HG03139 (cell line): ENCODE measurements around the gene DDX42.

ENCODE experiments used
- ATAC-seq: cut with Tn5 transposase; IDR thresholded peaks from one replicate; pipeline ENCODE4 v1.9.1; 2021; ENCODE audit not compliant: unreplicated experiment

The DDX42 gene

DNA sequence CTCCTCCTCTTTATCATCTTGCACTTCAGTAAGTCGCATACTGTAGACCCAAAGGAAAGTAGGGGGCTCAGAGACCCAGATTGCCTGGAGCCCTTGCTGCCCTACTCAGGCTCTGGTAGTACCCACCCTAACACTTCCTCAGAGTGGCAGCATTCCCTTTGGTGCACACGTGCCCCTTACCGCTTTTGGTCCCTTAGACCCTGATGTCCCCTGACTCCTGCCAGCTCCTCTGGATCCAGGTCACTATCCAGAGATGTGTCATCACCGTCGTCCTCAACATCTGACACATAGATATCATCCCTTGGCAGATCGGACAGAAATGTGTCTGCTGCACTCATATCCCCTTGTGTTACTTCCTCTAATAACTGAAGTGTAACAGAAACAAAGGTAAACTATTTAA lies 47.8 kb downstream of the DDX42 start:
- ATAC-seq, result no peak

DNA sequence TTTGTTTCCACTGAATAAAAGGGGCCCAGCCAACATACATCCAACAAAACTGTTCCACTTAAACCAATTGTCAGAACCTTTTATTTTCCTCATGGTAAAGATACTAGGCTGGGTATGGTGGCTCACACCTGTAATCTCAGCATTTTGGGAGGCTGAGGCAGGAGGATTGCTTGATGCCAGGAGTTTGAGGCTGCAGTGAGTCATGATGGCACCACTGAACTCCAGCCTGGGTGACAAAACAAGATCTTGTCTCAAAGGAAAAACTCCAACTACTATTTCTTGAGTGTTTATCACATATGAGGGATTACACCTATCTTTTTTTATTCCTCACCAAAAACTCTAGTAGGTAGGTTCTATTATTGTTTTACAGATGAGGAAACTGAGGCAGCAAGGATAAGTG lies 48.6 kb downstream of the DDX42 start:
- no peak for ATAC-seq

DNA sequence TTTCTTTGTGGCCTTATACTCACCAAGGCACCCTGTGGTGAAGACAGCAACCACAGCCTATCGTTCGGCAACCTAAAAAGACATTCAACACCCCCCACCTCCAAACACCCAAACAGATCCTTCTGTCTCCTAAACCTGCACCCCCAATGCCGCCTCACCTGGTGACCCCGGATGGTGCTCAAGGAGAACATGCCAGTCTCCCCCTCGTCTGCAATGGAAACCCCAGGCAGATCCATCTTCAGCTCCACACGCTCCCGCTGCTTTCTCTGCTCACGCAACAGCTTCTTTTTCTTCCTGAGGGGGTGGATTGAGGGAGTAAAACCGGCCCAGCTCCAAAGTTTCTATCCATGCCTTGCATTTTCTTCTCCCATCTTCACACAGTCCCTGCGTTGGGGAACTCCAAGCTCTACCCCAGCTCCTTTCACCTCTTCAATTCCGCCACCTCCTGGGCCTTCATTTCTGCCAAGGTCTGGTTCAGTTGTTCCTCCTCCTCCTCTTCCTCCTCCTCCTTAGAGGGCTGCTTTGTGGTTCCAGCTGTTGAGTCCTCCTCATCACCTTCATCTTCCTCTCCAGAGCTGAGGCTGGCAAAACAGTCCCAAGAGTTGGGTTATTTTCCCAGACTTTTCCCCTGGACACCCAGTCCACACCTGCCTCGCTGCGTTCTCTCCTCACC lies 49.8 kb downstream of the DDX42 start:
- ATAC-seq, result no peak

DNA sequence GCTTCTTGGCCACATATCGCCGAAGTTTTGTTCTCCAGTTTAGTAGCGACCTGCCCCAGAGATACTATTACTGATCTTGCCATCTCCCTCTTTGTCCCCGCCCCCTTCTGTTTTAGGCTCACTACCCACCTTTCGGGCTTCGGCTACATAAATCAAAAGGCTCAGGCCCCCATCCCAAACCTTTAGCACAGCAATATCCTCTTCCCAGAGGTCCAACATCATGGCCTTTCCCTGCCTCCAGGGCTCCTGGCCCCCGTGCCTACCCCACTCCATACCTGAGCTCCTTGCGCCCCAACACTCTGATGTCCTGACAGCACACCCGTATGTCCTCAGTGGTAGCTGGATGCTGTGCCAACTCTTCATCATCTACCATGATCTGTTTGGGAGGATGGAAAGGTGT lies 50.4 kb downstream of the DDX42 start:
- ATAC-seq, result no peak

DNA sequence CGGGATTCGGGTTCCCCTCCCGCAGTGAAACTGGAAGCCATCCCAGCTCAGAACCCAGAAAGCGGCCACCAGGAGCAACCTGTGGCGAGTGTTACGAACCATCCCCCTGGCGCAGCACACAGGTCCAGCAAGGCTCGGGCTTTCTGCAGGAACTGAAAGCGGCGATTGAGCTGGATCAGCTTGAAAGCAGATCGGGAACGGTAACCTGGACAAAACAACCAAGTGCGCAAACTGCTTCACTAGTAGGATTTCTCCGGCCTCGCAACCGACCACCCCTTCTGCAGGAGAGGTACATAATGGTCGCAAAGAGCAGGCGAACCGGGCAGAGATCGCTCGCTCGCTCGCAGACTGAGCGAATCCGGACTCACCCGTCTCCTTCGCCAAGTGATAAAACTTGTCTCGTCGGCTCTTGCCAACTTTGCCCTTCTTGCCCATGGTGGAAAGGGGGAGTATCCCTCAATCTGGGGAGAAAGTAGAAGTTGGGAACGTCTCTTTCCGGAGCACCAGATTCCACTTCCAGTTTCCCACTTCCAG lies 52.6 kb downstream of the DDX42 start:
- ATAC-seq, result no peak

DNA sequence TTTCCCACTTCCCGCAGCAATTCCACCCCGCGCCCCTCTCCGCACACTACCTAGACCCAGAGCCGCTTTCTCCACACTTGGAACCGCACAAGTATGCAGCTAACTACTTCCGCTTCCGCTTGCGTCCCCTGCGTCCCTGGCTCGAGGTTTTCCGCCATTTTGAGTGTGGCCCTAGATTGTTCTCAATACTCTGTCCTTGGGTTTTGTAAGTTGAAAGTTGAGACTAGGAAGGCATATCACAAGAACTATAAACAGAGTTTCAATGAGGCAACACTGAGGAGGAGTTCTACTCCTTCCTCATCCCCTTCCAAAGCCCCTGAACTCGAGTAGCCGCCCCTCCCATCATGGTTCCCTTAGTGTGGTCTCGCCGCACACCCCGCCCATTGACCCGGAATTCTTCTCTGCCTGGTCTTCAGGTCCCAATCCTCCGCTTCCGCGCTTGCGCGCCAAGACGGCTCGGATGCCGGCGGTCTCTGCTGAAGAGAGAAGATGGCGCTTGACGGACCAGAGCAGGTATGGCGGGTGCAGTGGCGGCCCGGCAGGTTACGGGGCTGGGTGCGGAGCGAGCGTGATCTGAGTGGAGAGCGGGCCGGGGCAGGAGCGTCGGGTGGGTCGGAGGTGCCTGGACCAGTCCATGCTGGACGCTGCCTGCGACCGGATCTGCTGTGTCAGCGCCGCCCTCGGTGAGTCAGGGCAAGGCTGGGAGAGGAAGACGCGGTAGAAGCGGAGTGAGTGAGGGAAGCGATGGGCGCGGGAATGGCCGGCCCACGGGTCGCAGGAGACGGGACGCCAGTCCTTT lies 53.2 kb downstream of the DDX42 start, which contains the start of the genes FTSJ3 and PSMC5:
Gene FTSJ3, minus strand, starts transcription at position 662 of the 799 bp plus-strand sequence. CDS start 761 bp downstream, outside the sequence.
Gene PSMC5, plus strand, starts transcription at position 430 of the 799 bp plus-strand sequence. Its CDS starts 60 bp downstream, at position 490.
- peak; percentile 82 for ATAC-seq

DNA sequence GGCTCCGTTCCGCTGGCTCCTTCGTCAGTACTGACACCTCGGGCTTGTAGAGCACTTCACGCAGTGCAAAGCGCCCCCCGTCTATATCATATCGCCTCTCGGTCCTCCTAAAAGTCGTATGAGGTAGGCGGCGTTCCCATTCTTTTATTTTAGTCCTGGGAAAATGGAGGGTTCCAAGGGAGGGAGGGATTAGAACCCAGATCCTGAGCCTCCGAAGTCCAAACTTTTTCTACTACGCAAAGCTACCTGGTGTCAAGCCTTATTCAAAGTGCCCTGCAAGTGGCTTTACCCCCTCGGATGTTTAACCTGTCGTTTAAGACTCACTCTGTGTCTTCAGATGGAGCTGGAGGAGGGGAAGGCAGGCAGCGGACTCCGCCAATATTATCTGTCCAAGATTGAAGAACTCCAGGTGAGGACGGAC lies 53.8 kb downstream of the DDX42 start:
- ATAC-seq, result no peak

DNA sequence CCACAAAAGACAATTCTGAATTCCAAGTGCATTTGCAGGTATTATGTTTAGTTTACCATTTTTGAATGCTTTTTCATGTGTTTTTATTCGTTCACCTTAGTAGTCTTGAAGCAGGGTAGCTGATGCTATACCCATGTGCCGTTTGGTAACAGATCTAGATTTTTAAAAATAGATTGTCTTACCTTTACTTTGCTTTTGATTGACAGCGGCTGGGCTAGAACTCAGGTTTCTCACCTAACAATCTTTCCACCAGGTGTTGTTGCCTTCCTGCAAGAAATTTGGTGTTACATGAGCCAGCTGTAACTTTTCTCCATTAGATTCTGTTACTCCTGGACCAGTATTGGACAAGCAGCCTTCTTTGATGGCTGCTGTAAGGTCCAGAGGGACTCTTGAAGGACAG lies 55.0 kb downstream of the DDX42 start:
- no peak for ATAC-seq

DNA sequence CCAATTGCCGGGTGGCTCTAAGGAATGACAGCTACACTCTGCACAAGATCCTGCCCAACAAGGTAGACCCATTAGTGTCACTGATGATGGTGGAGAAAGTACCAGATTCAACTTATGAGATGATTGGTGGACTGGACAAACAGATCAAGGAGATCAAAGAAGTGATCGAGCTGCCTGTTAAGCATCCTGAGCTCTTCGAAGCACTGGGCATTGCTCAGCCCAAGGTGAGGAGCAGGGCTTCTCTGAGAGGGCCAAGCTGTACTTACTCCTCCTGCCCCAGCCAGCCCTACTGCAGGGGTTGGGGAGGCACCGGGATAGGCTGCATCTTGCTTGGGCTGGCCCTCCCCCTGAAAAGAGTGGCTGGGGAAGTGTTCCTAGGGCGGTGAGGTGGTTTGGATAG lies 56.3 kb downstream of the DDX42 start:
- ATAC-seq, result no peak

DNA sequence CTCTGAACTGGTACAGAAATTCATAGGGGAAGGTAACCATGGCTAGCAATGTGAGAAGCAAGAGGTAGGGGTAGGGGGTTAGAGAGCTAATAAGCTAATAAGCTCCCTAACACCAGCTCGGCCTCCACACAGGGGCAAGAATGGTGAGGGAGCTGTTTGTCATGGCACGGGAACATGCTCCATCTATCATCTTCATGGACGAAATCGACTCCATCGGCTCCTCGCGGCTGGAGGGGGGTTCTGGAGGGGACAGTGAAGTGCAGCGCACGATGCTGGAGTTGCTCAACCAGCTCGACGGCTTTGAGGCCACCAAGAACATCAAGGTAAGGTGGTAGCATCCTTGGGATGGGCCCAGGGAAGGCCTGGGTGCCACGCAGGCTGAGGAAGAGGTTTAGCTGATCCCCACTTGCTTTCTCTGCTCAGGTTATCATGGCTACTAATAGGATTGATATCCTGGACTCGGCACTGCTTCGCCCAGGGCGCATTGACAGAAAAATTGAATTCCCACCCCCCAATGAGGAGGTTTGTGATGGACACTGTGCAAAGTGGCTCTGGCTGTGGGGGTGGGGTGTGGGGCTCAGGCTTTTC lies 57.0 kb downstream of the DDX42 start:
- no peak for ATAC-seq

DNA sequence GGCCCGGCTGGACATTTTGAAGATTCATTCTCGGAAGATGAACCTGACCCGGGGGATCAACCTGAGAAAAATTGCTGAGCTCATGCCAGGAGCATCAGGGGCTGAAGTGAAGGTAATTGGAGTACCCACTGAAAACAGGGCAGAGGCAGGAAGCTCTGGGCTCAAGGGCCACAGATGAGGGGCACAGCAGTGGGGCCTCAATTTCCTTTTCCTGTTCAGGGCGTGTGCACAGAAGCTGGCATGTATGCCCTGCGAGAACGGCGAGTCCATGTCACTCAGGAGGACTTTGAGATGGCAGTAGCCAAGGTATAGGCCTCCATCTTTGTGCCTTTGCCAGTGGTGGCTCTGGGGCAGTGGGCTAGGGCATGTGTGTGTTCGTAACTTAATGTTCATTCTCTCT lies 57.5 kb downstream of the DDX42 start:
- no peak for ATAC-seq

DNA sequence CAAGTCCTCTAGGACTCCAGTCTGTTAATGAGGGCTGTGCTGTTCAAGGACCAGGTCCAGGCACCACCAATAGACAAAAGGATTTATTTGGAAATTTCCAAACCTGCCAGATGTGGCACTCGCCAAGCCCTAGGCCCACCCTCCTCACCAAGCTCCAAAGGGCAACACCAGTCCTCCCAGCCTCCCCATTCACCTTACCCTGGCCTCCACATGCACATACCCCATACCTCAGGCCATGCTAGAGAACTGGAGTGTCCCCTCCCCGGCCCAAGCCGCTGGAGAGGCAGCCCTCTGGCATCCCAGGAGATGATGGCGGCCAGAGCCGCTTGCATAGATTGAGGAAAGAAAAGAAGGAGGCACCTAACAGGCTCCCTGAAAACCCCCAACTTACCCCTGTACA lies 58.0 kb downstream of the DDX42 start:
- ATAC-seq, result no peak

DNA sequence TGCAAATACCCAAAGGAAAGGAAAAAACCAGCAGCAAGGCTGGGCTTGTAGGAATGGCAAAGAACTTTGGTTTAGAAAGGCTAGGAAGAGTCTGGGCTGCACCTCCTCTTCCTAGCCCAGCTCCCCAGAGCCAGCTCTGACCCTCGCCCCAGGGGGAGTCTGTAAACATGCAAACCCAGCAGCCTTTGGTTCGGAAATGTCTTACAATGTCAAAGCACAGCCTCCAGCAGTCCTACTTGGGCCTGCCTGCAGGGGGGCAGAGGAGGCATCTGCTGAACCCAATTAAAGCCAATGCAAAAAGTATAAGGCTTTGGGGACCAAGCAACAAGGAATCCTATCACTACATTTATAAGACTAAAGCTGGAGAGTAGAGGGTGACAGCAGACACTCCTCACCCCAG lies 58.5 kb downstream of the DDX42 start:
- ATAC-seq, result no peak

DNA sequence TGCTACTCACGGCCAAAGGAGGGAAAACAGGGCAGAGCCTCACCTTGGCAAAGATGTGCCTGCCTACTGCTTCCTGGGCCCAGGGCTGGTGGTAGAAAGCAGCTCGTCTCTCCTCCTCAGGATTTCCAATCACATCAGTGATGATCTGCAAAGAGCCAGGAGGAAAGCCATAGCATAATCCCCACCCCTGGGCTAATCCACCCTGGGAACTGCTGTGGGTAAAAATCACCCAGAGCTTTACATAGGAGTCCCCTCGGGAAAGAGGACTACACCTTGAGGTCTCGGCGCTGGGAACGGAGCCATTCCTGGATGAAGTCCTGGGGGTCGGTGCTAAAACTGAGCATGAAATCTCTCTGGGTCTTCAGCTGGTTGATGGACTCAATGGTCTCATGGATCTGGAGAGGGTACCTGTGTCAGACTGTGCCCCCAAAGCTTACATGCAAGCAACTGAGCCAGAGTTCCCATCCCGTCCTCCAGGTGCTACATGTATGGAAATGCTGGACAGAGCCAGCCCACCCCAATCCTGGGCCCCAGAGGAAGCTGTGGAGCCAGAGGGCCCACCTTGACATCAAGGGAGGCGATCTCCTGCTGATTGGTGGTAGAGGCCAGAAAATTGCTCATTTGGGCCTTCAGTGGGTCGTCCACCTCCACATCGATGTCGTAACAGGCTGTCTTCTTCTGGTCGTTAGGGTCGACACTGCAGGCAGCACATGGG lies 59.2 kb downstream of the DDX42 start:
- ATAC-seq, result no peak

DNA sequence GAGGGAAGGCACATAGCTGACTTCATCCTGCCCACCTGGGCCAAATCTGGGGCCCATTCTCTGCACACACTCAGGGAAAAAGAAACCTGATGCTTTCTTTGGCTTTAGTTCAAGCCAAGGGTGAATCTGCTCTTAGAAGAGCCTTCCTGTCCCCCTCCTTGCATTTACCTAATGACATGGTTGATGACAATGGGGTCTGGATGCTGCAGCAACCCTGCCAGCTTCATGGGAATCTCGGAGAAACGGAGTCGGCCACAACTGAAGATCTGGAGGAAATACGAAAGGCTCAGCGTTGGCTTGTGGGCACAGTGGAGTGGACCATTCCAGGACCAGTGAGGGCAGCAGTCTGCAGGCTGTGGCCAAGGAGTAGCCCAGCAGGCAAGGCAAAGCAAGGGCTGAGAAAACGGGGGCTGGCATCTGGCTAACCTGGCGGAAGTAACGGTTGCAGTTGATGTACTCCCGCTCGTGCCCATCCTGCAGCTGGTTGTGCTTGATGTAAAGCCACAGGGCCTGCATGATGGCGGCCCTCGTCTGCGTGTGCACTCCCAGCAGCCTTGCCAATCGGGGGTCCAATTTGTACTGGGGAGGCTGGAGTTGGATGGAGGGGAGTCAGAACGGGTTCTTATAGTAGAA lies 59.9 kb downstream of the DDX42 start:
- no peak for ATAC-seq

DNA sequence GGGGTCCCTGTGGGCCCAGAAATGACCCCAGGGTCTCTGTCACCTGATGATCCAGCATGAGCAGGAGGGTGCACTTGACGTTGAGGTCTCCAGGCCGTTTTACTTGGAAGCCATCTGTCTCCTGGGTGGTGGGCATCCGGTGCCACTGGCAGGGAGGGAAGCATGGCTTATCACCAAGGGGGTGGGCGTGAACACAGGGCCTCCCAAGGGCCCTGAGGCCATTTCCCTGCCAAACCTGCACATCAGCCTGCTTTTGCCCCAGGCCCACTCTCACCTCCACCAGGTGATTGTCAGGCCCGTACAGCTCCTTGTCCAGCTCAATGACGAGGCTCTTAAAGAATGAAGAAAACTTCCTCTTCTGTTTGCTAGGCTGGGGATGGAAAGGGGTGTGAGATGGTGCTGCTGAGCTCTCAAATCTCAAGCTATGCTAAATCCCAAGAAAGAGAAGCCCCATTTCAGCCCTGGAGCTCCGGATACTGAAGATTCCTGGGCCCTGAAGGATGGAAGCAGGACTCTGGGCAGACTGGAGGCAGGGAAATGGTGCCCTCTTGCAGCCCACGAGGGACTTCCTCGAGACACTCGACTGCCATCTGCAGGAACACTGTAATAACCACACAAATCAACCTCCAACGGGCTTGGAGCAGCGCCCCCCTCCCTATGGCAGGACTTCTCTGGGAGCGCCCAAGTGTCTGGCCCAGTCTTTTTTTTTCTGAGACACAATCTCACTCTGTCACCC lies 60.6 kb downstream of the DDX42 start:
- peak; percentile 53 for ATAC-seq

DNA sequence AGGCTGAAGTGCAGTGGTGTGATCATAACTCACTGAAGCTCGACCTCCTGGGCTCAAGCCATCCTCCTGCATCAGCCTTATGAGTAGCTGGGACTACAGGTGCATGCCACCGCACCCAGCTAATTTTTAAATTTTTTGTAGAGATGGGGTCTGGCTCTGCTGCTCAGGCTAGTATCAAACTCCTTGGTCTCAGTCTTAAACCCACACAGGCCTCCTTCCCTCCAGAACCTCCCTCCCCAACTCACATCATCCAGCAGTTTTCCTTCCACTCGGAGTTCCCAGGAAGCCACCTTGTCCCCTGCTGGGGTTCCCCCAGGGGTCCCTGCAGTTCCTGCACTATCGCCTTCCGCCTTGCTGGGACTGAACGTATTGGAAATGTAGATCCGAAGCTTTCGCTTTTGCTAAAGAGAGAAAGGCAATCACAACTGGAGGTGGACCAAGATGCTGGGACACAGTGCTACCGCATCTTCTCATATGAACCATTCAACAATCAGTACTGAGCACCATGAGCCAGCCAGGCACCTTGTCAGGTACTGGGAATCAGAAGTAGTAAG lies 61.3 kb downstream of the DDX42 start:
- no peak for ATAC-seq

DNA sequence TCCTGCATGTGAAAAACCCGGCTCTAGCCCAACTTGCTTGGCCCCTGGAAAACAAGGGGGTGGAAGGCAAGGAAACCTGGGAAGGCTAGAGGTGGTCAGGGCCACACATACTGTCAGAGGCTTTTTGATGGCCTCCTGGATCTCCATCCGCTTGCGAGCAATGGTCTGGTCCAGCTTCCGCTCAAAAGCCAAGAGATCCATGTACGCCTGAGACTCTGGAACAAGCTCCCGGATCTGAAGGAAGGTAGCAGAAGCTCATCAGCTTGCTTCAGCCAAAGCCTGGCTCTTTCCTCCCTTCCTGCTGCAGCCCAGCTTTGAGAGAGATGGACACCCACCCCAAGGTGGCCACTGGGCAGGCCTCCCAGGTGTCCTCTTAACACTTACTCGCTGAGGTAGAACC lies 62.8 kb downstream of the DDX42 start:
- no peak for ATAC-seq

DNA sequence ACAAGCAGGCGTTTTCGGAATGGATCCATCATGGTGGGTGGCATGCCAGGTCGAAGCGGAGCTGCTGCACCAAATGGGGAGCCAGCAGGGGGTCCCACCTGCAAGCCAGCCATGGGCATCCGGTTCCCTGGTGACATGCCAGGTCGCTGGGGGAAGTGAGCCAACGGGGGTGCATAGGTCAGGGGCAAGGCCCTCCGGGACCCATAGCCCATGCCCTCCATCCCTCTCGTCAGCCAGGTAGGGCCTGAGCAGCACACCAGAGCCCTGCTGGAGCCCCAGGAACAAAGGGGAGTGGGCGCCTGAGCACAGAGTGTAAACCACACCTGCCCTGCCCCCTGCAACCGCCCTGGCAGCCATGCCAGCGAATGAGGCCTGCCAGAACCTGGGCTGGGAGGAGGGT lies 63.5 kb downstream of the DDX42 start:
- ATAC-seq, result no peak
